CD4-positive, alpha-beta T cell treated with Interleukin-4 for 1 hour (primary cell): Measurements from ENCODE around the gene PLXNA2.
A peak's percentile ranks its signal among the peaks of the same experiment; 100 is the strongest.

Experiments
- DNase-seq, 2 donors: peaks; one replicate each; pipeline ENCODE4 v3.0.0-alpha.2; 2020 to 2022

Gene PLXNA2

DNA sequence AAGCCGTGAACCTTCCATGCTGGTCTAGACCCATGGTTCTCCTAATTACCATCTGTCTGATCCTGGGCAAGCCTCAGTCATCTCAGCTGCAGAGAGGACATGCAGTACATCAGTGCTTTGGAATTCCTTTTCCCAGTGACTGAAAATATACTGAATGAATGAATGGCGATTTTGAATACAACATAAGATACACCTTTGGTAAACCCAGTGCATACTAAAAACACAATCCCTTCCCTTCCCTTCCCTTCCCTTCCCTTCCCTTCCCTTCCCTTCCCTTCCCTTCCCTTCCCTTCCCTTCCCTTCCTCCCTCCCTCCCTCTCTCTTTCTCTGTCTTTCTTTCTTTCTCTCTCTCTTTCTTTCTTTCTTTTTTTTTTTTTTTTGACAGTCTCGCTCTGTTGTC, 21.3 kb upstream of the PLXNA2 start:
- no peak for DNase-seq

DNA sequence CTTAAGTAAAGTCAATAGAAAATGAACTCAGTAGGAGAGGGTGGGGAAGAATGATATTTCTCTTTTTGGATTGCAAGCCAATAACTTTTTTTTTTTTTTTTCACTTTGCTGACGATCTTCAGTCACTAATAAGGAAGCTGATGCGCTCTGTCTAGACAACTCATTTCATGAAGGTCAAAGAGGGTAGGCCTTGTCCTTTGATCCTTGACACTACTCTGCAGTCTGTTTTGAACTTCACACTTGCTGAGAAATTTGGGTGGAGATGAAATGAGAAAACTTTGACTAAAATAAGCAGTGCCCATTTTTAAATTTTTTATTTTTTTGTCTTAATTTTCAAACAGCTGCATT, 20.9 kb upstream of the PLXNA2 start:
- DNase-seq, result no peak

DNA sequence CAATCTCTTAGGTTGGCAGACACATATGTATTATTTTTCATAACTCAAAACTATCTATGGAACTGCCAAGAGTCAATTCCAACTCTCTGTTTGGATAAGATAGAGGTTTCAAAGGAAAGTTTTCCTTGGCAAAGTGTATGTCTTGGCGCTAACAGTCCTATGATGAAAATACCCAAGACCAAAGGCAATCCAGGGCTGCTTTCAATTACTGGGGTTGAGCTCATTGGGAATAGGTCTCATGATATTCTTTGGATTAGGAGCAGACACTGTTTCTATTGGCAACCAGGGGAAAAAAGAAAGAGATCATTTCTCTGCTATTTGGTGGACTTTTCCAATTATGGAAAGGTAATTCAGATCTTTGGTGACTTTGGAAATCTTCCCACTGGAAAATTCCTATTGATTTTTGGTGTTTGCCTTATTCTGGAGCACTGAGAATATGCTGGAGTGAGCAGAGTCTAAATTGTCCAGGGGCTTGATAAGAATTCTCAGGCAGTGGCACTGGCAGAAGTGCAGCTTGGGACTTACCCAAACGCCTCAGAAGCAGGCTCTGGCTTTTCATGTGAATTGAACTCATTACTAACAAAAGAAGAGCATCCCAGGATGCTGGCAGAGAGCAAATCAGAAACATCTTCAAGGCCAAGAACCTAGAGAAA, 20.4 kb upstream of the PLXNA2 start:
- no peak for DNase-seq

DNA sequence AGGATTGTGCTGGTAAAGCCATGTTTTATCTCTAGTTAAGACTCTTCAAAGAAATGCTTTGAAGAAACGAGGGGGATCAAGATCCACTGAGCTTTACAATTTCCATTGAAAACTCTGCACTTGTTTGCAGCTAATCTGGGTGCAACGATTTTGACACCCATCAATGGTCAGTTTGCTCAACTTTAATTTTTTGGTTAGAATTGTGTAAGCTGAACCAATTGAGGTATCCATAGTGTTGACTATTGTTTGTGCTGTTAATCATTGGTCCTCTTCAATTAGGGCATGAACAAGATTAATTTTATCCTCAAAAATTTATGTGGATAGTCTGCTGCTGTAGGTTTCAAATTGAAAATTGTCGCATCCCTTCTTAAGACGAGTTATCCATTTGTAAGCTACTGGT, 17.7 kb upstream of the PLXNA2 start:
- no peak for DNase-seq

DNA sequence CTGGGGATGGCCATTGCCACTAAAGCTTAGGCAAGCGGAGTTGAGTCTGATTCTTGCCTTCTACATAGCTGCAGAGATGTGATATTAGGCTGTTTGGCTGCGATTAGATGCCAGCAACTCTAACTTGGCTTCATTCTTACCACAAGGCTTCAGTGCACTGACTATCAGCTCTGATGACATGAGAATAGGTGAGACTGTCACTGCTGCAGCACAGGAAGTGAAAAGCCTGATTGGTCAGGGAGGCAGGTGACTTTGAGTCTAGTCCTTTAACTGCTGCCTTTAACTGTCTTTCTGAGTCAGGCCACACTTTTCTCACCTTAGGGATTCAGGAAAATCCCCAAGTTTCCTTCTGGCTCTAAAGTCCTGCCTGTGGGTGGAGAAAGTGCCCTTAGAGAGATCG, 14.1 kb upstream of the PLXNA2 start:
- no peak for DNase-seq

DNA sequence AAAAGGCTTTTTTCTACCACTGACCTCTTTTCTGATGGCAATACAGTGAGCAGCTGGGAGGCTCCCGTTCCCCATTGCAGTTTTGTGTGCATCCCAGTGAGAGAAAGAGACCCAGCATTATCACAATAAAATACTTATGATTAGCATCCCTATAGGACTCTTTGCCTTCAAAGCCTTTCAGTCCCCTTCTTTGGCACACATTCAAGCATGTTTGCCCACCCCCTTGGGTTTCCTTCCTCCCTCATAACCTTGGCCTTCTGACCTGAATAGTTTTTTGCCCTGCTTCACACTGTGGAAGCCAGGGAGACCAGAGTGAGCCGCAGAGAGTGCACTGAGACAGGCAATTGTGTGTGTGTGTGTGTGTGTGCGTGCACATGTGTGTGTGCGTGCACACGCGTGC, 13.2 kb upstream of the PLXNA2 start:
- no peak for DNase-seq

DNA sequence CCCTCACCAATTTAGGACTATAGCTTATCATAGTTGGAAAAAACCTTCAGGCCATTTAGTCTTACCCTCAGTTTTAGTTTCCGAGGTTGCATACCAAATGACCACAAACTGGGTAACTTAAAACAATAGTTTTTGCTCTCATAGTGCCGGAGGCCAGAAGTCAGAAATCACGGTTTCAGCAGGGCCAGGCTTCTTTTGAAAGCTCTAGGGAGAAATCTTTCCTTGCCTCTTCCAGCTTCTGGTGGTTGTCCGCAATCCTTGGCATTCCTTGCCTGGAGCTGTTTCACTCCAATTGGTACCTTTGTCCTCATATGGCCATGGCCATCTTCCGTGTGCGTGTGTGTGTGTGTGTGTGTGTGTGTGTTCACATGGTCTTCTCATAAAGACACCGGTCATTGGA, 12.4 kb upstream of the PLXNA2 start:
- no peak for DNase-seq

DNA sequence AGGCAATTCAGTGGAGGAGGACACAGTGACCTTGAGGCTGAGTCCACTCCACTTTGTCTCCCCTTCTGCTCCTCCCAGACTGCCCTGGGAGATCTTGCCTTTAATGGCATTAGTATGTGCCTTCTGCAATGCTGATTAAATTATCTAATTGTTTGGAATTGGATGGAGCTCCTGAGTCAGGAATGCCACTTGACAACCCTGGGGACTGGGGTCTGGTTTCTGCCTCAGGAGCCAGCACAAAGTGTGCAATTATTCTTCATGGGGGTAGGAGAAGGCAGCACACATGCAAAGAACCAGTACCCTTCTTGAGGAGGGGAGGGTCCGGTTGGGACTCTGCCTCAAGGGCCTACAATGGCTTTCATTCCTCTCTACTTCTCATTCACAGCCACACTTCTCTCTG, 11.9 kb upstream of the PLXNA2 start:
- DNase-seq, result no peak

DNA sequence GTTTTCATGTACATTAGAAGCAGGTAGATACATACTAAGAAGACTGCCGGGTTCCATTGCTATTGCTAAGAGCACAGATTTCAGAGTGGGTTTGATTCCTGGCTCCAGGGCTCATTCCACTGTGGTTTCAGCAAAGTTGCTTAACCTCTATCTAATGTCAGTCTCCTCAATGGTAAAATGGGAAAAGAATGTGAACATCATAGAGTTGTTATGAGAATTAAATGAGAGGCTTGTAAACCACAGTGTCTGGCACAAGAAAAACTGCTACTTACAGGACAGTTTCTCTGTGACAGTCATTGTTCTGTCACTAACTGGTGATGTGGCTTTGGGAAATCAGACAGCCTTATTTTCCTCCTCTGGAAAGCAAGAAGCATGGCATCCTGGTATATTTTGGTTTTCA, 10.7 kb upstream of the PLXNA2 start:
- no peak for DNase-seq

DNA sequence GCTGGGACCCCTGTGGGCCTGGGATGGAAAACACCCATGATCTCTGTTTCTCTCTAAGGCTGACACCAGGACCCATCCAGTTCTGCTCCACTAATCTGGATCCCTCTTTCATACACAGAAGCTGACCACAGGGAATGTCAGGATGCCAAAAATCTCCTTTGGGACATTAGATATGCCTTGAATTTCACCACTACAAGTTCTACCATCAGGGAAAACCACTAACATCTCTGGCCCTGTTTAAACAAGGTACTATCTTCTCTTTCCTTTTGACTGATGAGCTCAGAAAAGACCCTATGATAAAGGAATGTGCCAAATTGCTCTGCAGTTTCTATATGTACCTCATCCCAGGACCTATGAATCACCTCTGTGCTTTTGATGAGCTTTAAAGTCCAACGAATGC, 10.2 kb upstream of the PLXNA2 start:
- DNase-seq, result no peak

DNA sequence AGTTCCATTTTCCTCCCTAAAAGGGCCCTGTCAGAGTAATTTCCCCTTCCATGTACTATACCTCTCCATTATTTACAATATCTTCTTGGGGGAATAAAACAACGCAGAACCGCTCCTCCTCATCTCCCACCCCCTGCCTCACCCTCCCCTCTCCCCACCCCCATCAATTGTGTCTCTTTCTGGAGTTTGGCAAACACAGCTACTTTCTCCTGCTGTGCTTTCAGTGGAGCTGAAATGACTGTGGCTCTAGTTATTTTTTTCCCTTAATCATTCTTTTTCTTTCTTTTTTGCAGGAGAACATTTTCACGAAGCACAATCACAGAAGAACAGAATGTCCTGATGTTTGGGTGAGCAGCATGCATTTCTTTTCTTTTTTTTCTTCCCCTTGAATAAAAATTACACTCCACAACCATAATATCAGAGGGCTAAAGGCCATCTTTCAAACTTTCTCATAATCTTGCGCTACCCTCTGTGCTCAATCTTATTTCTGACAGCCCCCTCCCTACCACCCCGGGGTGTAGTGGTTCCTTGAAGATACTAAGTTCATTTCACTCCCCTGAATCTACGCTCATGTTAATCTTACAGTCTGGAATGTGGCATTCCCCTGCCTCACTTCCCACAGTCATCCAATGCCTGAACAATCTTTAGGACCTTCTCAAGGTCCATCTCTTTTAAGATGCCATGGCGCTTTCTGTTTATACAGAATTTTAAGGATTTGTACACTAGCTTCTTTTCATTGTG, 8.8 kb upstream of the PLXNA2 start:
- DNase-seq, result no peak

DNA sequence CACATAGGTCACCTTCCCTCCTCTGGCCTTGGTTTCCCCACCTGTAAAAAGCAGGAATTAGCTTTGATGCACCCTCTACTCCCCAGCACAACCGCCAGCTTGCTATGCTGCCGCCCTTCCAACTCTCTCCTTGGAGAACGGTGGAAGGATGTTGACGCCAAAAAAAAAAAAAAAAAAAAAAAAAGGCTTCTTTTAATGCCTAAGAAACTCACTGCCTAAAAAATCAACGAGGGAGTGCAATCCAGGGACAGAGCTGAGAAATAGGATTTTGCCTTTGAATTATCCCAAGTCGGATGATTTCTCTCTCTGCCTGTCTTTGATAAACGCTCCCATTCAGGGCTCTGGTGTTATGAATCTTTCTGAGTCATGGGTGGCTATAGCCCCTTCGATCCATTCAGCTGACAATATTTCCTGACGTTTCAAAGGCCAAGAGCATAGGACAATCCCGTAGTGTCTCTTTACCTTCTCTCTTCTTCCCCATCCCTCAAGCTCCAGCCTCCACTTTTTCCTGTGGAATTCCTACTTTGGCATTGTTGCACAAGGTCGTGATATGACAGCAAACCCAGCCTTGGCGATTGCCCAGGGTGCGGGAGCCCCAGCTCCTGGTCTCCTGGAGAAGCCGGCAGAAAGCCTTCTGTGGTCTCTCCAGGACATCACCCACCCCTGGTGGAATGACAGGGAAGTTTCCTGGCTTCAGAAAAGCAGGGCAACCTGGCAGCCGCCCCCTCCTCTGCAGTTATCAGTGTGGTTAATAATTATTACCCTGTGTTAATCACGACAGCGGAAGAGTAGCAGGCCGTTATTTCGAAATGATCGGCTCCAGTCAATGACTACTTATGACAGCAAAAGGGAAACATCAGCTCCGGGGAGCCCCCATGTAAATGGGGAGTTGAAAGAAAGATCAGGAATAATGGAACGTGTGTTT, 8.0 kb upstream of the PLXNA2 start:
- no peak for DNase-seq

DNA sequence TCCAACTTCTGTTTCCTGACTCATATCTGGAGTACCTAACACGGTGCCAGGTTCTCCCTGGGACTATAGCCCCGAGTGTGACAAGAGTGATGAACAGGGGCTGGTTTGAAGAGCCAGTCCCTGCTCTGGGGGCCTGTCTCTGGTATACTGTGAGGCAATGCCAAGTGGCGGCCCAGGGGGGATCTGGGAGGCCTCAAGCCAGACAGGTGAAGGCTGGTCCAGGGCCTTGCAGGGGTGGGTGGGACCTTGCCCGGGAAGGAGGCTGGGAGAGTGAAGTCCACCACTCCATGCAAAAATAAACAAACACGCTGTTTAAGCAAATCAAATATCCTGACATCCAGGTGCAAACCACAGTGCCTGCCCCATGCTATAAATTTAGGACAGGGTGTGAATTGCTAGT, 6.8 kb upstream of the PLXNA2 start:
- no peak for DNase-seq

DNA sequence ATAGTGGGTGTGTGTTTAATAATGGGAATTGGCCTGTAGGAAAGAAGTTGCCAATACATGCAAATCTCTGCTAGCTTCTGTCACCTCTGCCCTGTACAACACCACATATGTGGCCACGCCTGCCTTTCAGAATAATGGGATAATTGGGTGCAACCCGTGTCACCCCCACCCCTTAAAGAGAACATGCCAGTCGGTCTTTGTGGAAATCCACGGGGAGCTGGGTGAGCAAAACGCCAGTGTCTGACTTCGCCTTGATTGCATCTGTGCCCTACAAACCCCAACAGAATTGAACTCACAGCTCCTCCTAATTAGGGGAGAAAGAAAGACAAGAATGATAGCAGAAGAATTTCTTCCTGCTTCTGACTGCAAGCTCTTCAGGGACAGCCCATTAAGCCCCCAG, 6.4 kb upstream of the PLXNA2 start:
- DNase-seq, result no peak

DNA sequence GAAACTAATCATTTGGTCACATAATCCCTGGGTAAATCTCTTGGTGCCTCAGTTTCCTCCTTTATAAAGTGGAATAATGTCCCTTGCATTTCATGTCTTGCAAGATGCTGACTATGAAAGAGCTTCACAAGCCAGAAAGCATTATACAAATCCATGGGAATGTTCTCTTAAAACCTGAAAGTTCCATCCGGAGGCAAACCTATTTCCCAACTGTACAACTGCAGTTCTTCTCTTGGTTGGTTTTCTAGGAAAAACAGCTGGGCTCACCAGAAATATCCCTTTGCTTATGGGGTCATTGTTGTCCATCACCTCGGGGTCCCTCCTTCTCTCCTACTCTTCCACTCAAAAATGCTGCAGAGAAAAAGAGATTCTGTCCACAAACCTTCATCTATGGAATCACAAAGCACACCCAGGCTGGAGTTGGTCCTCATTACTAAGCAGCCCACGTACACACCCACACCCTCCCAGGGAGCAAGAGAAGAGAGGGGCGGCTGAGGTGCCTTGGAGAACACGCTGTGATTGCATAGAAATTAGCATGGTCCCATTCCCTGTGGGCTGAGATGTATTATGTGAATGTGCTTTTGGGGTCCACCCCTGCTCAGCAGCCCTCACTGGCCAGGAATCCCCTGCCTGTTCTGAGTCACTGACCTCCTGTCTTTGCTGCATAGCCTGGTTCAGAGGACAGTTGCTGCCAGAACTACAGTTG, 5.0 kb upstream of the PLXNA2 start:
- no peak for DNase-seq

DNA sequence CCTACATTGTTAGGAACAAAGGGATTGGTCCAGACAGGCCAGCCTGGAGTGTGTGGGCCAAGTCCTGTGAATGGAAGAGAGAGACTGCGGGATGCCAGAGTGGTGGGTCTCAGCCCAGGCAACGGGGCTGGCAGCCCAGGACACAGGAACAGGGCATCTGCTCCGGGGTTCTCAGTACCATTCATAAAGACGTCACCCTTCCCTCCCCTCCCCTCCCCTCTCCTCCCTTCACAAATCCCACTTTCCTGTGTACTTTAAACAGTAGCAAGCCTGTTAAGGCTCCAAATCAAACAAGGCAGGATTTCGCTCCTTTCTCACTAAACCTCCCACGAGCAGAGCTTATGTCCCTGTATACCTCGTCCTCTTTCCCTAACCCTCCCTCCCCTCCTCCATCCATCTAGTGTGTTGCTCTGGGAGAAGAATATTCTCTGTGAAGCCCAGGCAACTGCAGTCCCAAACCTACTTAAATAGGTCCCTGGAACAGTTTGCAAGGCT, 4.2 kb upstream of the PLXNA2 start:
- DNase-seq, result no peak

DNA sequence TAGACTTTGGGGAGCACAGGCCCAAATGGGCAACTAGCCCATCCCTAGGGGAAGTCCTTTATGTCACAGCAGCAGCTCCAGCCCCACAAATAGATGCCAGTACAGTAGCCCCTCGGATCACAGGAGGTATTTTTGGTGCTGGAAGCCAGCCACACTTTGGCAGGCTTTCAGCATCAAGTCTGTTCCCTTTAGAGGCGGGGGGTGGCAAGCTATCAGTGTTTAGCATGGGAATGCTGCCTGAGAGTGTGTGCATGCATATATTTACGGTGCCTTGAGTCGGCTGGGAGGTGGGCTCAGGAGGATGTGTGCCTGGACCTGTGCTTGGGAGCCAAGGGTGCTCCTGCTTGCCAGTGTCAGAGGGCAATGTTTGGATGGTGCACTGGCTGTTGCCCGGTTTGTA, 3.5 kb upstream of the PLXNA2 start:
- no peak for DNase-seq

DNA sequence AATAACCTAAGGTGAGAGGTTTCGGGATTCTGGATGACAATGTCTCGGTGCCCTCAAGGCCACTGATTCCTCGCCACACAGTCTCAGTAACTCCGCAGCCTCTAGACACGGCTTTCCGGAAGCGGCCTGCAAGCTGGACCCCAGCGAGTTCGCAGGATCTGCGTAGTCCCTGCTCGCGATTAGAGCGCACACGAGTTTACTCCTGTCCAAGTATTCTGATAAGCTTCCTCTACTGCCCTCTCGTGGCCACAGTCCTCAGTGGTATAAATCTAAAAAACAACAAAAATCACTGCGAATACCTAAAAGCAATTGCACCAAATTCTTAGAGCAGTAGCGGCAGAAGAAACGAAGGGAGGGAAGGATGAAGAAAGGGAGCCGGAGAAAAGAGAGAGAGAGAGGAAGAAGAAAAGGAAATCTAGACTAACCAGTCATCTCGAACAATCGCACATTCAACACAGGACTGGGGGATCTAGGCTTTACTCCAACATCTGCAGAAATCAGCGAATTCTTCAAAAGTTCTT, 1.1 kb upstream of the PLXNA2 start:
- DNase-seq, result peak; percentile 79 to 80

DNA sequence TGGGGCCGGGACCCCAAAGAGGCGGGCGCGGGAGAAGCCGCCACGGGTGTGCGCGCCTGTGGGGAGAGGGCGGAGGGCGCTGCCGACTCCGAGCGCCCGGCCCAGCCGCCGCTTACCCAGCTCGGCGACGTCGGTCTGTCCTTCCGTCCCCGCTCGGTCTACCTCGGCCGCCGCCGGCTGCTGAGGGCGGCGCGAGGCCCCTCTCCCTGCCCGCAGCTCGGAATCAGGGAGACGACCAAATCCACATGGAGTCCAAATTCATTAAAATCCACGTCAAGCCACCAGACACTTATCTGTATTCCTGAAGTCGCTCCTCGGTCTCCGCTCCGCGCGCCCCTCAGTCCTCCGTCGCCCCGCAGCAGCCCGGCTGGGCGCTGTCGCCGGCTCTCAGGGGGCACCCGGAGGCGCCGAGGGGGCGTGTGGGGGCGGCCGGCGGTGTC, 637 bp downstream of the PLXNA2 start:
- peak in 1 of 2 donors; percentile 11 for DNase-seq

DNA sequence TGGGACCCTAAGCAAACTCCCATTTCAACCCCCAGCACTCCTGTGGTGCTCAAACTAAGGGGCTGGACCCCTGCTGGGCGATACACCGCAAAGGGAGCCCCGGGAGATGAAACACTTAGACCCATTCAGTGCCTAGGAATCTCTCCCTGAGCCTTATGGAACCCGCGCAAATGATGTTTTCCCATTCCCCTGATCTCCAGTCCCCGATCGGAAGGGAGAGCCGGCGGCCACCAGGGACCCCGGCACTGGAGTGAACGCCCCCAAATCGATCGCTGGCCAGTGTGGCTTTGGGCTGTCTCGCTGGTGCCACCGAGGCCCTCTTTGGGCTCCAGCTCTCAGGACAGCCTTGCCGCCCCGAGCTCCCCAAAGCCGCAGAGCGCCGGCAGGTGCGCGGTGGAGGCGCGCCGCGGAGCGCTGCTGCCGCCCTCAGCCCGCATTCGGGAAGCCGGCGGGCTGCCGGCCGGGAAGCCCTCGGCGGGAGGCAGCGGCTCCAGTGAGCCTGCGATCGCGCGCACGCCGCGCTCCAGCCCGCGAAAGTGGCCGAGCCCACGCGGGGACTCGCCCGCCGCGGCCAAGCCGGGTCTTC, 1.1 kb downstream of the PLXNA2 start:
- DNase-seq, result no peak

DNA sequence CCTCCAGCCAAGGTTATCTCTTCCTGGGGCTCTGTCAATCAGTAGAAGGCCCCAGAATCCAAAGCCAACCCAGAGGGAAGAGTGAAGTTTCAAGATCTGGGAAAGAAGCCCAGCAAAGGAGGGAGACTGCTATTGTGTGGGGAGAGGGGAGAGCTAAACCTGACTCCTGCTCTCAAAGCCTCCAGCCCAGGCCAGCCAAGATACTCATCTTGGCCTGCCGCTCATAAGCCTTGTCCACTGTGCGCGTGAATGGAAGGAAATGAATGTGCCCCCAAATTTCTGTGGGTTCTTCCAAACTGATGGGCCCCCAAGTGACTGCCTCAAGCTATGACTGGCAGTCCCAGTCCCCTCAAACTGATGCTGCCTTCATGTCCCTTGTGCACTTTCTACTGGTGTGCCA, 2.0 kb downstream of the PLXNA2 start:
- DNase-seq, result no peak

DNA sequence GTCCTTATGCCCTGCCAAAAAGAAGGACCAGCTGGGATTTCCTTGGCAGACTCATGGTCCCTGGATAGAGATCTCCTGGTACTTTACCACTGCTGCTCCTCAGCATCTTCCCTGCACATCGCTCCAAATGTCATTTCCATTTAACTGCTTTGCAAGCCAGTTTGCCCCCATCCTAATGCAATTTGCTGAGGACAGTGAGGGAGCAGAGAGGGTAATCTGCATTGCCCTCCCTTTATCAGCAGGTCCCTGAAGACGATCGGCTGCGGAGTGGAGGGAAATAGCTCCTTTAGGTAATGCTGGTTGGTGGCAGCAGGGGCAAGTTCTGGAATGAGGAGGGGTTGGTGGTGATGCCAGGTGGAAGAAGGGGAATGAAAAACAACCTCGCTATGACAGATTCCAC, 2.7 kb downstream of the PLXNA2 start:
- DNase-seq, result no peak
